GM18873 (cell line): ENCODE results near the gene RABGAP1L.
A peak's percentile ranks its signal among the peaks of the same experiment; 100 is the strongest.
"Not testable (repeated sequence)": the region's sequence is repeated elsewhere in the genome, so short reads cannot be mapped to it uniquely, and the experiment has no call there.

ENCODE experiments used
- ATAC-seq: cut with Tn5 transposase; IDR thresholded peaks from one replicate; pipeline ENCODE4 v1.9.1; 2021; ENCODE audit warnings: mild to moderate bottlenecking, moderate library complexity, moderate number of reproducible peaks; ENCODE audit not compliant: unreplicated experiment, low FRiP score

Gene RABGAP1L

GRCh38 chr1:174159252-174160108 is at the start of gene RABGAP1L:
Gene RABGAP1L, plus strand, starts transcription at chr1:174159520.
- ATAC-seq: peak; percentile 36

- no peak for ATAC-seq
These were observed 49.3 kb upstream of the RABGAP1L start for GRCh38 chr1:174110053-174110452.

- no peak for ATAC-seq
These were observed 46.7 kb upstream of the RABGAP1L start for GRCh38 chr1:174112489-174113162.

GRCh38 chr1:174114106-174114505 is 45.2 kb upstream of the RABGAP1L start:
- ATAC-seq: no peak

- no peak for ATAC-seq
These were observed 44.4 kb upstream of the RABGAP1L start for GRCh38 chr1:174114788-174115448.

GRCh38 chr1:174116042-174116441 is 43.3 kb upstream of the RABGAP1L start:
- no peak for ATAC-seq

GRCh38 chr1:174118751-174119150 is 40.6 kb upstream of the RABGAP1L start:
- no peak for ATAC-seq

- ATAC-seq: not testable (repeated sequence)
These were observed 37.0 kb upstream of the RABGAP1L start for GRCh38 chr1:174122318-174122717.

- ATAC-seq: no peak
These were observed 35.5 kb upstream of the RABGAP1L start for GRCh38 chr1:174123843-174124242.

- ATAC-seq: not testable (repeated sequence)
These were observed 32.1 kb upstream of the RABGAP1L start for GRCh38 chr1:174127176-174127575.

- ATAC-seq: no peak
These were observed 28.2 kb upstream of the RABGAP1L start for GRCh38 chr1:174131032-174131638.

- ATAC-seq: no peak
These were observed 25.2 kb upstream of the RABGAP1L start for GRCh38 chr1:174134003-174134659.

GRCh38 chr1:174135211-174135610 is 24.1 kb upstream of the RABGAP1L start:
- ATAC-seq: no peak

- no peak for ATAC-seq
These were observed 22.6 kb upstream of the RABGAP1L start for GRCh38 chr1:174136714-174137113.

- ATAC-seq: no peak
These were observed 16.5 kb upstream of the RABGAP1L start for GRCh38 chr1:174142836-174143235.

GRCh38 chr1:174143727-174144396 is 15.5 kb upstream of the RABGAP1L start:
- ATAC-seq: not testable (repeated sequence)

- ATAC-seq: not testable (repeated sequence)
These were observed 14.9 kb upstream of the RABGAP1L start for GRCh38 chr1:174144397-174144783.

GRCh38 chr1:174149216-174149615 is 10.1 kb upstream of the RABGAP1L start:
- no peak for ATAC-seq

- no peak for ATAC-seq
These were observed 8.8 kb upstream of the RABGAP1L start for GRCh38 chr1:174150499-174150898.

GRCh38 chr1:174152427-174152826 is 6.9 kb upstream of the RABGAP1L start:
- no peak for ATAC-seq
